Neural progenitor cell (in vitro differentiated cells): ENCODE measurements around the gene SLC37A1. TPM values are rescaled to one million over a fixed set of nuclear protein-coding genes. Genes with fewer than 3 reads are reported as not detected.

Source experiments
- DNase-seq: peaks from one replicate; pipeline ENCODE4 v3.0.0-alpha.2; 2016; ENCODE audit warnings: low spot score
- H2AFZ ChIP-seq: fragments of 200-600 bp; sonication (generic); replicated peaks from 2 replicates; pipeline ENCODE4 v1.6.1; 2016; ENCODE audit warnings: antibody characterized with exemption
- H3F3A ChIP-seq: fragments of 200-600 bp; sonication (generic); 2 replicates; pipeline ENCODE4 v1.6.1; 2016; ENCODE audit warnings: antibody characterized with exemption, low read depth
- H3K27ac ChIP-seq: fragments of 200-600 bp; sonication (generic); 2 replicates; pipeline ENCODE4 v1.5.1; 2016; ENCODE audit warnings: mild to moderate bottlenecking
- H3K27me3 ChIP-seq: fragments of 200-600 bp; sonication (generic); 2 replicates; pipeline ENCODE4 v1.6.1; 2016; ENCODE audit warnings: mild to moderate bottlenecking, moderate library complexity
- H3K36me3 ChIP-seq: fragments of 200-600 bp; sonication (generic); 2 replicates; pipeline ENCODE4 v1.5.1; 2016
- H3K4me1 ChIP-seq: fragments of 200-600 bp; sonication (generic); 2 replicates; pipeline ENCODE4 v1.6.1; 2016; ENCODE audit warnings: mixed run types
- H3K4me2 ChIP-seq: fragments of 200-600 bp; sonication (generic); 2 replicates; pipeline ENCODE4 v1.6.1; 2016
- H3K4me3 ChIP-seq: fragments of 200-600 bp; sonication (generic); 2 replicates; pipeline ENCODE4 v1.5.1; 2016
- H3K79me2 ChIP-seq: fragments of 200-600 bp; sonication (generic); 2 replicates; pipeline ENCODE4 v1.6.1; 2016; ENCODE audit warnings: low read depth
- H3K9ac ChIP-seq: fragments of 200-600 bp; sonication (generic); 2 replicates; pipeline ENCODE4 v1.6.1; 2016
- H3K9me3 ChIP-seq: fragments of 200-600 bp; sonication (generic); 2 replicates; pipeline ENCODE4 v1.5.1; 2016; ENCODE audit warnings: low read depth
- H4K20me1 ChIP-seq: fragments of 200-600 bp; sonication (generic); 2 replicates; pipeline ENCODE4 v1.6.1; 2016; ENCODE audit warnings: low read depth
- H3K27ac Mint-ChIP-seq: 3 replicates; pipeline ENCODE4 v1.8.0; 2021; ENCODE audit warnings: mixed read lengths
- H3K27me3 Mint-ChIP-seq: 2 replicates; pipeline ENCODE4 v1.8.0; 2022; ENCODE audit warnings: low read depth, mild to moderate bottlenecking, inconsistent platforms, moderate library complexity, mixed read lengths; ENCODE audit not compliant: insufficient read depth
- H3K36me3 Mint-ChIP-seq: 3 replicates; pipeline ENCODE4 v1.8.0; 2021; ENCODE audit warnings: mixed read lengths
- H3K4me1 Mint-ChIP-seq: 3 replicates; pipeline ENCODE4 v1.8.0; 2021; ENCODE audit warnings: mixed read lengths
- H3K4me3 Mint-ChIP-seq: 3 replicates; pipeline ENCODE4 v1.8.0; 2021; ENCODE audit warnings: mild to moderate bottlenecking, moderate library complexity, mixed read lengths
- H3K9me3 Mint-ChIP-seq: 3 replicates; pipeline ENCODE4 v1.8.0; 2020; ENCODE audit warnings: mixed read lengths
- CTCF ChIP-seq: fragments of 200-600 bp; sonication (generic); IDR thresholded peaks from 2 replicates; pipeline ENCODE4 v1.5.1; 2017; ENCODE audit warnings: antibody characterized with exemption, mild to moderate bottlenecking
- EZH2 ChIP-seq: fragments of 200-600 bp; sonication (generic); IDR thresholded peaks from 2 replicates; pipeline ENCODE4 v1.6.1; 2017; ENCODE audit warnings: antibody characterized with exemption, mild to moderate bottlenecking, moderate library complexity
- EZH2phosphoT487 ChIP-seq: fragments of 200-600 bp; sonication (generic); IDR thresholded peaks from 2 replicates; pipeline ENCODE4 v1.6.1; 2017; ENCODE audit warnings: antibody characterized with exemption
- total RNA-seq: library from RNA; depleted of rRNA; stranded (reverse); fragments of >200 nt; gene quantifications from 2 replicates; pipeline ENCODE4 v1.2.3, GENCODE V29; 2015; ENCODE audit warnings: low replicate concordance

The SLC37A1 gene
- total RNA-seq, 1 donor from 2014 or later, result 1.2 TPM

DNA sequence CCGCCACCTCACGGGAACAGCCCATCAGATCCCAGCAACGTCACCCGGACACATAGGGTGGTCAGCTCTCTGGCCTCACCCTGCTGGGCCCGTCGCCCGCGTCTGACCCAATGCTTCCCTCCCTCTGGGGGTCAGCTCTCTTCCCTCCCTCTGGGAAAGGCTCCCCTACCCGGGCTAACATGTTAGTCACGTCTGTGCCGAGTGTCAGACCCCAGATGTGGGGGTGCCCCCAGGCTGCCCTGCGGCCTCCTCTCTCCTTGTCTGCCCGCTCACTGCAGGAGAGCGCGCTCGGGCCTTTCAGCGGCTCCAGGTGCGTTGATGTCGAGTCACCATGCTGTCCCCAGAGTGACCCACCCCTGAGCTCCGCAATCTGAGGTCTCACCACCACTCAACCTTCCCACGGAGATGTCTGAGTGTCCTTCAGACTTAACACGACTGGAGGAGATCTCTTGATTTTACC is 34.3 kb downstream of the SLC37A1 start:
- H3K4me3 Mint-ChIP-seq, result no peak overlapping the region
- DNase-seq, result no peak
- H3K9me3 ChIP-seq, result peaks cover 9% of the 10 kb centered on the region
- H3K4me1 Mint-ChIP-seq, result peaks cover 2% of the 10 kb centered on the region
- peaks cover 2% of the 10 kb centered on the region for H3K9me3 Mint-ChIP-seq
- no peaks in the 10 kb centered on the region for H4K20me1 ChIP-seq
- peaks cover 4% of the 10 kb centered on the region for H3K27me3 Mint-ChIP-seq
- no peak overlapping the region for H2AFZ ChIP-seq
- H3K27ac ChIP-seq, result no peak overlapping the region
- no peaks in the 10 kb centered on the region for H3F3A ChIP-seq
- no peaks in the 10 kb centered on the region for H3K4me1 ChIP-seq
- no peaks in the 10 kb centered on the region for H3K36me3 ChIP-seq
- no peak overlapping the region for H3K27ac Mint-ChIP-seq
- H3K4me2 ChIP-seq, result no peak overlapping the region
- H3K36me3 Mint-ChIP-seq, result peaks cover 2% of the 10 kb centered on the region
- H3K79me2 ChIP-seq, result no peaks in the 10 kb centered on the region
- H3K27me3 ChIP-seq, result no peaks in the 10 kb centered on the region
- TF ChIP-seq CTCF, result no peak
- no peak for TF ChIP-seq EZH2phosphoT487
- TF ChIP-seq EZH2, result no peak
- no peak overlapping the region for H3K9ac ChIP-seq
- H3K4me3 ChIP-seq, result no peak overlapping the region

DNA sequence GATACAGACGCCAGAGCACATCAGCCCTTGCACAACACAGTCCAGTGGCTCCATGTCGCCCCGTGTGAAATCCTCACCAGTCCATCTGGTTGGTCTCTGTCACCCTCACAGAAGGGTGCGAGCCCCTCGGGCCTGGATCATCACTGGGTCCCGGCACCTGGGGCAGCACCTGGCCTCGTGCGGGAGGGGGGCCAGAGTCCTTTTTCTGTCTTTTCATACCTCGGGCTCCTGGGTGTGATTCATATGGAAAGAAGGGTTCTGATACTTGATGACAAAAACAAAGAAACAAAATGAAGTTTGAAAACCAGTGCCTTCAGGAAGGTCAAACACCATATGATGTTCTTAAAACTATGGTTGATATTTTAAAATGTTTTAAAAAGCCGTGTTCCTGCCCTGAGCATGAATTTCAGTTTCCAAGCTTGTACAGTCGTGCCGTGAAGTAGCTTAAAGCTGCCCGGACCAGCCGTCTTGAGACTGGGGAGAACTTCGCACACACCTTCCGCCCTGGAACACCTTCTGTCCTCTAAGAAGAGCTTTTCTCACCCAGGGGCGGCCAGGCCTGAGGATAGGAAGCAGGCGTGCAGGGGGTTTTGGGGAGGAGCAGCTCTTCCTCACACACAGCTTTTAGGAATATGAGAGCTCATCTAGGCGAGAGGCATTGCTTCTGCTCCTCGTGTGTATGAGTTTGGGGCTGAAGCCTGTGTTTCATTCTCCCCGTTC is 35.2 kb downstream of the SLC37A1 start:
- peaks cover 2% of the 10 kb centered on the region for H3F3A ChIP-seq
- Mint-ChIP-seq H3K27ac (no peak overlapping the region), H3K4me1 (peaks cover 12% of the 10 kb centered on the region), H3K4me3 (no peak overlapping the region), H3K27me3 (peaks cover 4% of the 10 kb centered on the region), H3K36me3 (peaks cover 2% of the 10 kb centered on the region), H3K9me3 (peaks cover 2% of the 10 kb centered on the region)
- DNase-seq, result no peak
- H3K36me3 ChIP-seq, result no peaks in the 10 kb centered on the region
- H3K4me2 ChIP-seq, result no peak overlapping the region
- H3K4me1 ChIP-seq, result peaks cover 7% of the 10 kb centered on the region
- H3K9me3 ChIP-seq, result peaks cover 9% of the 10 kb centered on the region
- no peaks in the 10 kb centered on the region for H3K27me3 ChIP-seq
- H4K20me1 ChIP-seq, result peaks cover 3% of the 10 kb centered on the region
- no peak overlapping the region for H3K4me3 ChIP-seq
- no peak overlapping the region for H3K9ac ChIP-seq
- no peaks in the 10 kb centered on the region for H3K79me2 ChIP-seq
- no peak overlapping the region for H2AFZ ChIP-seq
- H3K27ac ChIP-seq, result no peak overlapping the region
- TF ChIP-seq EZH2phosphoT487 (no peak), EZH2 (no peak), CTCF (no peak)

DNA sequence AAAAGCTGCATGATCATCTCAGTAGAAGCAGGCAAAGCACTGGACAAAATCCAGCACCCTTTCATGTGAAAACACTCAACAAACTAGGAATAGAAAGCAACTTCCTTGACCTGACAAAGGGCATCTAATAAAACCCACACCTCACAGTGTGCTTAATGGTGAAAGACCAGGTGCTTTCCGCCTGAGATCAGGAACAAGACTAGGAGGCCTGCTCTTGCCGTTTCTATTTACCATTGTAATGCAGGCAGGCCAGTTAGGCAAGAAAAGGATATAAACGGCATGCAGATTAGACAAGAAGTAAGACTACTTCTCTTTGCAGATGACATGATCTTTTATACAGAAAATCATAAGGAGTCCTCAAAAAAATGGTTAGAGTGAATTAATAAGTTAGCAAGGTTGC is 37.2 kb downstream of the SLC37A1 start:
- H3K79me2 ChIP-seq, result no peaks in the 10 kb centered on the region
- H3K27me3 Mint-ChIP-seq, result peaks cover 4% of the 10 kb centered on the region
- H3K9me3 Mint-ChIP-seq, result peaks cover 2% of the 10 kb centered on the region
- no peak overlapping the region for H3K4me3 ChIP-seq
- H3K4me2 ChIP-seq, result no peak overlapping the region
- peaks cover 18% of the 10 kb centered on the region for H3K4me1 Mint-ChIP-seq
- peaks cover 2% of the 10 kb centered on the region for H3K36me3 Mint-ChIP-seq
- H3K4me3 Mint-ChIP-seq, result no peak overlapping the region
- peaks cover 9% of the 10 kb centered on the region for H3K9me3 ChIP-seq
- no peaks in the 10 kb centered on the region for H3K36me3 ChIP-seq
- no peak overlapping the region for H2AFZ ChIP-seq
- H3K9ac ChIP-seq, result no peak overlapping the region
- H3F3A ChIP-seq, result peaks cover 8% of the 10 kb centered on the region
- H3K27ac ChIP-seq, result no peak overlapping the region
- H3K4me1 ChIP-seq, result peaks cover 14% of the 10 kb centered on the region
- H4K20me1 ChIP-seq, result peaks cover 5% of the 10 kb centered on the region
- no peak overlapping the region for H3K27ac Mint-ChIP-seq
- no peaks in the 10 kb centered on the region for H3K27me3 ChIP-seq
- DNase-seq, result no peak
- TF ChIP-seq EZH2, result no peak
- no peak for TF ChIP-seq CTCF
- no peak for TF ChIP-seq EZH2phosphoT487
